ACHN (cell line): ENCODE data around the gene ENAH.
A peak's percentile ranks its signal among the peaks of the same experiment; 100 is the strongest.

Experiments used
- DNase-seq: peaks from one replicate; pipeline ENCODE4 v3.0.0-alpha.2; 2015
- in situ Hi-C: cut with HindIII; loops from 2 replicates; pipeline ENCODE4 v1.10.0; 2017; ENCODE audit warnings: low sequenced_read_pairs, low pct_ligation_motif_present, low pct_unique_long_range_greater_than_20kb

The ENAH gene

DNA sequence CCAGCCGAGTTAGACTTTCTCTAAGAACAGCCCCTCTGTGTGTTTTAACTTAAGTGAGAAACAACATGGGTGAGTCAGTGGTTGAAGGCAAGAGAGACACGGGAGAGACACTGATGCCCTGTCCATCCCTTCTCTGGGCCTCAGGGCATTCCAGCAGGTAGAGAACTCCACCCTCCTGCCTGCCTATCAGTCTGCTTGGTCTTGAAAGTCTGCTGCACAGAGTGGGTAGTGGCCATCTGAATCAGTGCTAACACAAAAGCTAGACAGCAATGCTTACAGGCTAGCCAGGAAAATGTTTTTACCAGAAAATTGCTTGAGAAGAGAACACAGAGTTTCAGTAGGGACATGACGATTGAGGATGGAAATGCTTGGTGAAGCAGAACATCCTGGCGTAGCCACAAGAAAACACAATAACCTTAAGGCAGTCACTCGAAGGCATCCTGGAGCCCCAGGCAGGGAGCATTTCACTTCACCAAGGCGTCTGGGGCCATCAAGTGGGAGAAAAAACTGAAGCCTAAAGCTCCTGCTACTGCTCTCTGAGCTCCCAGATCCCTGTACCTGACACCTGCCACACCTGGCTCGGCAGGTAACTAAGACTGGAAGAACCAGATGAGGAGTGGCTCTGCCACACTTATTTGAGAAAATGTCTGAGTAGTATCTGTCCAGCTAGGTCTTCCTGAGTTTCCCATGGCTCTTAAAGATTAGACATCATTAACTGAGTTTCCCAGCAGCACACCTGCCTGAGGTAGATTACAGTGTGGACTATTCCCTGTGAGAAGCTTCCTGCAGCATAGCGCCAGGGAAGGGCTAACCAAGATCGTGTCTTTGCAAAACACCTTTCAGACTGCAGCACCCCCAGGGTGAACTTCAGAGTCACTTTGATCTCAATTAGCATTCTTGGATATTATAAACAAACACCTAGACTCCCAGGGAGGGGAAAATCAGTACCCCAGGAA, 207.0 kb downstream of the ENAH start:
- in situ Hi-C loops, result no loop called here
- DNase-seq, result peak; percentile 81

DNA sequence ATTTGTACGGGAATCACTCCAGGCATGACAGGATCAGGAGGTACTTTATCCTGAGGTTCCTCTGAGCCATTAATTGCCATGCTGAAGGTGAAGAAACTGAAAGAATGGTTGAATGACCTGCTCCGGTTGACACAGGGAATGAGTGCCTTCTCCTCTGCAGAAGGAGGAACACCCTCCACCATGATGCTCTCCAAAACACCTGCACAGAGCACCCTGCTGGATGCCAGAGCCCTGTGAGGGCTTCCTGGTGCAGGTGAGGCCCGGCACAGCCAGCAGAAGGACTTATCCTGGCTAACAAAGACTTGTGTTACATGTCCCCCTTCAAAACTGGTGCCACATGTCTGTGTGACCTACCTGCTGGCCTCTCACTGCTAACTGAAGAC, 210.8 kb downstream of the ENAH start:
- no peak for DNase-seq
- in situ Hi-C loops, result no loop called here

DNA sequence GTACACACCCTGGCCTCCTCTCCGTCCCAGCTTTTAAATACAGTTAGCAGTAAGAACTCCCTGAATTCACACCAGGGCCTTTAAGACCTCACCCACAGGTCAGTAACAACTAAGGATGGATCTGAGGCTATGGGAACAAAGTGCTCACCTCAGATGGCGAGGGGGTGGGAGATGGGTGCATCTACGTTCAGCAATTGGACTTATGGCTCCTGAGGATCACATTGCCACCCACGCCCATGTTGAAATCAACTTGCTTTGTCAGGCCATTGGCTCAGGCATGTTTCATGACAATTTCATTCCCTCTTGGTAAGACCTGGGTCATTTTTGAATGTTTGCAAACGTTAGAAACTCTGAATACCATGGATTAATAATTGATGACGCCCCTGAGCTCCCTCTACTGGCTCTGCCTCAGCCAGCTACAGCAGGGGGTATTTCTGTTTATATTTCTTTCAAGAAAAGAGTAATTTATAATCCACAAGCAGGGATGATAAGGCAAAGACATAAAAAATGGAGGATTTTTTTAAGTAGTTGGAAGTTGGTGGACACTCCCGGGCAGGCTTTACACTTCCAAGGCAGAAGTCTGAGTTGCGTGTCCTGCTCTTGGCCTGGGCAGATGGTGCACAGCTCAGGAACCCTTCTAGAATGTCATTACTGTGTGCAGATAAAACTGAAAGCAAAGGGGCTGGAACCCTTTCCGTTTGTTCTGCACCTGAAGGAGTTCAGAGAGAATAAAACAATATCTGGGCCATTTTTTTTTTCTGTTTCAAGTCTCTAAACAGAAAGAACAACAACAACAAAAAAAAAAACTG, 211.4 kb downstream of the ENAH start:
- DNase-seq, result peak; percentile 87
- in situ Hi-C loops, result no loop called here

DNA sequence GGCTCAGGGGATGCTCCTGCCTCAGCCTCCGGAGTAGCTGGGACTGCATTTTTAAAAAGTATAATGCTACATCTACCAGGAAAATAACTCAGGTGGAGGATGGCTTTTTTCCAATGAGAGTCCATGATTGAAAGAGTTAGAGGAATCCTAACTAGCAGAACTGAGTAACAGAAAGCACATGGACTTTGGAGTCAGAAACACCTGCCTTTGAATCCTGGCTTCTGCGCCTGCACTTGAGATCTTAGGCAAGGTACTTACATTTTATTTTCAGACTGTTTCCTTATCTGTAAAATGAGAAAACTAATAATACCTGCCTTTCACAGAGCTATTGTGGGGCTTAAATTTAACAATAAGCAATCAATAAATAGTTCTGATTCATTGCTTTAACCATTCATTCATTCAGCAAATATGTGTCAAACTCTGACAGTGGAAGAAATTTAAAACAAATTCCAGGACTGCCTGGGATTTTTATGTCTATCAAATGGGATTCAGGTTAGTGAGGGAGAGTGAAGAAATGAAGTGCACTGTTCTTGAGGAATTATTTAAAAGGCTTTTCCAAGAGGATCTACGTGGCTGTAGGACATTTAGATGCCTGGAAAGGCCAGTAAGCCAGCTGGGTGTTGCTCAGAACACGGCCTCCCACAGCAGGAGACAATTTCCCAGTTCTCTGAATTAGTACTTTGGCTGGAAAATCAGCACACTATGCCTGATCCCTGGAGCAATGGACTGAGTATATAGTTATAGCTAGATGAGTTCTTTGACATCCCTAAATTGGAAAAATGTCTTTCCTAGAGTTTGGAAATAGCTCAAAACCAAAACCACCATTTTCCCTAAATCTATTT, 212.3 kb downstream of the ENAH start:
- DNase-seq, result no peak
- in situ Hi-C loops, result no loop called here

DNA sequence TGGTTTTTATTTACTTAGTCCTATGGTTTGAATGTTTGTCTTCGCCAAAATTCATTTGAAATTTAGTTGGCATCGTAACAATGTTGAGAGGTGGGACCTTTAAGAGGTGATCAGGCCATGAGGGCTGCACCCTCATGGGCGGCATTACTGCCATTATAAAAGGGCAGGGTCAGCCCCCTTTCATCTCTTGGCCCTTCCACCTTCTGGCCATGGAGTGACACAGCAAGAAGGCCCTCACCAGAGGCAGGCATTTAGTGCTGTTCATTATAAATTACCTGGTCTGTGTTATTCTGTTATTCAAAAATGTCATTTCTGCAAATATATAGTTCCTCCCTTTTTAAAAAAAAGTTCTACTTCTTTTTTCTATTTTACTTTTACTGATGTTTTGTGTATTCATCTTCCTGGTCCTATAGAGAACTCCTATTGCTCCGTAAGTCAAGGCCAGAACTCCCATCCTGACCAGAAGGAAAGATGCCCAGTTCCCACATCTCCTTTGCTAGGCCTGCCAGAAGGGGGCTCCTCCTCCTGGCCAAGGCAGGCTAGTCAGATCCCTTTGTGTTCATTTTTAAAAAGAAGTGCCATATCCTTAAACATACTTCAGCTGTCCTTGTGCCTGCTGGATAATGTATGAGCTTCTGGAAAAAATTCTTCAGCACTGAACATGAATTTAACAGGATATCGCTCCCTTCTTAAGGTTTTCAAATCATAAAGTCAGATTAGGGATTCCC, 215.0 kb downstream of the ENAH start:
- in situ Hi-C loops, result no loop called here
- peak; percentile 54 for DNase-seq
